HepG2 (cell line): ENCODE results near the gene AMHR2. TPM values are rescaled to one million over a fixed set of nuclear protein-coding genes. Genes with fewer than 3 reads are reported as not detected.

Source experiments
- BCL3 ChIP-seq: sonication (generic); formaldehyde crosslinking; IDR thresholded peaks from 2 replicates; pipeline ENCODE4 v1.5.1; 2020; ENCODE audit warnings: mild to moderate bottlenecking, missing genetic modification reagents, moderate library complexity
- FLYWCH1 ChIP-seq: sonication (generic); formaldehyde crosslinking; IDR thresholded peaks from 2 replicates; pipeline ENCODE4 v1.8.1; 2023; ENCODE audit warnings: mild to moderate bottlenecking, missing genetic modification reagents
- KMT2A ChIP-seq: sonication (generic); formaldehyde crosslinking; IDR thresholded peaks from 2 replicates; pipeline ENCODE4 v1.4.0; 2020; ENCODE audit warnings: missing genetic modification reagents
- MTF1 ChIP-seq: sonication (generic); formaldehyde crosslinking; IDR thresholded peaks from 2 replicates; pipeline ENCODE4 v1.5.0; 2020; ENCODE audit warnings: missing genetic modification reagents
- MYPOP ChIP-seq: sonication (generic); formaldehyde crosslinking; IDR thresholded peaks from 2 replicates; pipeline ENCODE4 v1.8.1; 2023; ENCODE audit warnings: mild to moderate bottlenecking, moderate library complexity, missing genetic modification reagents
- RBAK ChIP-seq: sonication (generic); formaldehyde crosslinking; IDR thresholded peaks from 2 replicates; pipeline ENCODE4 v1.5.1; 2020; ENCODE audit warnings: mild to moderate bottlenecking, missing genetic modification reagents
- SP1 ChIP-seq, 2 experiments: fragments of 450-650 bp in 1 of 2; sonication (generic) in 1 of 2; formaldehyde crosslinking in 1 of 2; IDR thresholded peaks; 2 replicates each; pipeline versions ENCODE4 v1.4.0 to v1.6.1; 2016 to 2020; ENCODE audit warnings: missing genetic modification reagents in 1 of 2
- SUZ12 ChIP-seq: fragments of 150-350 bp; IDR thresholded peaks from 2 replicates; pipeline ENCODE4 v1.6.1; 2014; ENCODE audit warnings: low read depth, low read length
- TEAD2 ChIP-seq: sonication (generic); formaldehyde crosslinking; IDR thresholded peaks from 2 replicates; pipeline ENCODE4 v1.9.0; 2021; ENCODE audit warnings: missing genetic modification reagents
- TEAD3 ChIP-seq: optimal IDR thresholded peaks from 2 replicates; pipeline ENCODE3; 2016; ENCODE audit warnings: borderline replicate concordance
- THAP9 ChIP-seq: sonication (generic); formaldehyde crosslinking; IDR thresholded peaks from 2 replicates; pipeline ENCODE4; 2020; ENCODE audit warnings: missing genetic modification reagents, mild to moderate bottlenecking, borderline replicate concordance
- ZBTB7A ChIP-seq: sonication (generic); formaldehyde crosslinking; IDR thresholded peaks from 2 replicates; pipeline ENCODE4 v1.8.0; 2022; ENCODE audit warnings: mild to moderate bottlenecking, missing genetic modification reagents
- ZMYM2 ChIP-seq: sonication (generic); formaldehyde crosslinking; IDR thresholded peaks from 2 replicates; pipeline ENCODE4 v1.8.0; 2022; ENCODE audit warnings: mild to moderate bottlenecking, missing genetic modification reagents
- ZNF337 ChIP-seq: sonication (generic); formaldehyde crosslinking; IDR thresholded peaks from 2 replicates; pipeline ENCODE4 v1.5.1; 2020; ENCODE audit warnings: missing genetic modification reagents, low read depth, mild to moderate bottlenecking, borderline replicate concordance
- ZNF431 ChIP-seq: sonication (generic); formaldehyde crosslinking; IDR thresholded peaks from 2 replicates; pipeline ENCODE4 v1.9.0; 2022; ENCODE audit warnings: missing genetic modification reagents, low read depth, mild to moderate bottlenecking, borderline replicate concordance
- ZNF432 ChIP-seq: sonication (generic); formaldehyde crosslinking; IDR thresholded peaks from 2 replicates; pipeline ENCODE4 v1.5.0; 2020; ENCODE audit warnings: missing genetic modification reagents, mild to moderate bottlenecking, borderline replicate concordance
- ZNF687 ChIP-seq: sonication (generic); formaldehyde crosslinking; IDR thresholded peaks from 2 replicates; pipeline ENCODE4 v1.5.1; 2020; ENCODE audit warnings: mild to moderate bottlenecking, missing genetic modification reagents, moderate library complexity
- ZNF746 ChIP-seq: sonication (generic); formaldehyde crosslinking; IDR thresholded peaks from 2 replicates; pipeline ENCODE4 v1.8.0; 2022; ENCODE audit warnings: mild to moderate bottlenecking, missing genetic modification reagents
- polyA plus RNA-seq, 8 experiments: library from polyadenylated mRNA; depleted of rRNA in 3 of 8; stranded (reverse) in 7 of 8; unstranded in 1 of 8; fragments of >200 nt; fragmentation: Illumina TruSeq in 4 of 8; extraction: Trizol in 4 of 8; gene quantifications; 2 replicates each; pipeline versions ENCODE4 v1.2.1 to v1.2.3, GENCODE V29; 2011 to 2016; ENCODE audit warnings: low read depth in 4 of 8, missing spikeins in 1 of 8, mixed read lengths in 1 of 8; ENCODE audit not compliant: insufficient read depth in 1 of 8
- total RNA-seq, 5 experiments: library from RNA; depleted of rRNA; stranded (reverse); fragments of >200 nt; fragmentation: Illumina TruSeq; extraction: Trizol; gene quantifications; 2 replicates each; pipeline ENCODE4 v1.2.3, GENCODE V29; 2016; ENCODE audit warnings: low read depth in 1 of 5
- TF ChIP-seq, protein P1 (sequence below): sonication (generic); formaldehyde crosslinking; IDR thresholded peaks from 2 replicates; pipeline ENCODE4 v1.4.0; 2020; ENCODE audit warnings: mild to moderate bottlenecking, low read depth, missing genetic modification reagents

AMHR2 gene
- total and polyA plus RNA-seq, 2 of the 13 experiments (the other 11 are each of a cell fraction or from before 2014, with no cell fraction given), result 0.24 to 0.58 TPM

DNA sequence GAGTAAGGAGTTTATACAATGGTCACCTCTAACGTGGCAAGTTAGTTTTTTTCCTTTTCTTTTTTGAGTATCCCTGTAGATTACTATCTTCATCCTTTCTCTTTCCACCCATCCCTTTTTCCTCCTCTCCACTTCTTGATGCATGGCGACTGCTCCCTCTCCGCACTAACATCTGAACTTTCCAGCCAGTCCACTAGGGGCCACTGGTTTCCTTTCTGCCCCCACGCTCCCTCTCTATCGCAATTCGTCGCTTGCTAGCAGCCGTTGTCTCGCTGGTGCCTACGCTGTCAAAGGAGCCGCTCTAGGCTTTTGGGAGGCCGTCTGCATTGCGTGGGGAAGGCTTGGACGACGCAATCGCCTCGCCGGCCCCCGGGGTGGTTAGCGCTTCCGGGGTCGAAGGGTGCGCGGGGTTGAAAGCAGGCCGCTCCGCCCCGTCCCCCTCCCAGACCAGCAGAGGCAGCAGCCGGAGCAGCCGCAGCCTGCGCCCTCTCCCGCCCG lies 28.1 kb downstream of the AMHR2 start, which contains the start of gene PCBP2 (continued):
- peak; percentile 67 for TF ChIP-seq ZNF687 (CRISPR knock-in tag)
- no peak for TF ChIP-seq FLYWCH1 (CRISPR knock-in tag)
- TF ChIP-seq MYPOP, result peak; percentile 80
- peak; percentile 82 for TF ChIP-seq TEAD3 (CRISPR knock-in tag)
- TF ChIP-seq SP1 (IDR thresholded peaks at IDR 0.05), result no peak
- peak; percentile 70 for TF ChIP-seq SP1 (CRISPR knock-in tag; IDR thresholded peaks at IDR 0.05)
- TF ChIP-seq ZMYM2, result no peak
- TF ChIP-seq THAP9, result peak; percentile 90; the same call in 1 of the 2 replicates
- TF ChIP-seq, protein P1, sequence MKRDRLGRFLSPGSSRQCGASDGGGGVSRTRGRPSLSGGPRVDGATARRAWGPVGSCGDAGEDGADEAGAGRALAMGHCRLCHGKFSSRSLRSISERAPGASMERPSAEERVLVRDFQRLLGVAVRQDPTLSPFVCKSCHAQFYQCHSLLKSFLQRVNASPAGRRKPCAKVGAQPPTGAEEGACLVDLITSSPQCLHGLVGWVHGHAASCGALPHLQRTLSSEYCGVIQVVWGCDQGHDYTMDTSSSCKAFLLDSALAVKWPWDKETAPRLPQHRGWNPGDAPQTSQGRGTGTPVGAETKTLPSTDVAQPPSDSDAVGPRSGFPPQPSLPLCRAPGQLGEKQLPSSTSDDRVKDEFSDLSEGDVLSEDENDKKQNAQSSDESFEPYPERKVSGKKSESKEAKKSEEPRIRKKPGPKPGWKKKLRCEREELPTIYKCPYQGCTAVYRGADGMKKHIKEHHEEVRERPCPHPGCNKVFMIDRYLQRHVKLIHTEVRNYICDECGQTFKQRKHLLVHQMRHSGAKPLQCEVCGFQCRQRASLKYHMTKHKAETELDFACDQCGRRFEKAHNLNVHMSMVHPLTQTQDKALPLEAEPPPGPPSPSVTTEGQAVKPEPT (CRISPR knock-in tag), result no peak
- TF ChIP-seq KMT2A (CRISPR knock-in tag), result peak; percentile 55
- TF ChIP-seq MTF1 (CRISPR knock-in tag), result no peak
- no peak for TF ChIP-seq RBAK
- no peak for TF ChIP-seq SUZ12
- TF ChIP-seq TEAD2 (CRISPR knock-in tag), result no peak
- no peak for TF ChIP-seq ZNF337 (CRISPR knock-in tag)
- TF ChIP-seq ZBTB7A (CRISPR knock-in tag), result no peak
- no peak for TF ChIP-seq BCL3 (CRISPR knock-in tag)
- TF ChIP-seq ZNF746 (CRISPR knock-in tag), result peak; percentile 95
- no peak for TF ChIP-seq ZNF431 (CRISPR knock-in tag)
- TF ChIP-seq ZNF432 (CRISPR knock-in tag), result no peak
